Stimulated activated naive CD4-positive, alpha-beta T cell treated with Interleukin-2 at 50 U/mL for 16 hours (primary cell): ENCODE results near the gene AGTR1.
"Not testable (repeated sequence)": the region's sequence is repeated elsewhere in the genome, so short reads cannot be mapped to it uniquely, and the experiment has no call there.

Experiments used
- DNase-seq: peaks from one replicate; lab custom pipeline; 2025; lab: John Stamatoyannopoulos, UW

AGTR1 gene

GRCh38 chr3:148718982-148719862 is 21.5 kb downstream of the AGTR1 start:
- no peak for DNase-seq

DNA sequence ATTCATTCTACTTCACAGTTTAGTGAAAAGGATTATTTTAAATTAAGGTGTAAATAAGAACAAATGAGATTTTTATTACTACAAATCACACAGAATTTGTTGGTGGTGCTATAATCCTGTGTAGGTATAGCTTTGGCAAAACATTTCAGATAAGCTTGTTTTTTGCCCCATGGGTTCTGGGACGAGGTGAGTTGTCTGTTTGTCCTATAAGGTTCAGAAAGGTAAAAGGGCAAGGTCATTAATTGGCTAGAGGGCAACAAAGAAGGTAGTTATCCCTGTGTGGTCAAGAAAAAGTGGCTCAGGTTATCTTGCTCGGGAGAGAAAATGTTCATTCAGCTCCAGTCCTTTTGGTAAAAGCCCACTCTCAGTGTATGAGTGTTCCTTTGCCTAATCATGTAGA is 23.2 kb downstream of the AGTR1 start:
- no peak for DNase-seq

DNA sequence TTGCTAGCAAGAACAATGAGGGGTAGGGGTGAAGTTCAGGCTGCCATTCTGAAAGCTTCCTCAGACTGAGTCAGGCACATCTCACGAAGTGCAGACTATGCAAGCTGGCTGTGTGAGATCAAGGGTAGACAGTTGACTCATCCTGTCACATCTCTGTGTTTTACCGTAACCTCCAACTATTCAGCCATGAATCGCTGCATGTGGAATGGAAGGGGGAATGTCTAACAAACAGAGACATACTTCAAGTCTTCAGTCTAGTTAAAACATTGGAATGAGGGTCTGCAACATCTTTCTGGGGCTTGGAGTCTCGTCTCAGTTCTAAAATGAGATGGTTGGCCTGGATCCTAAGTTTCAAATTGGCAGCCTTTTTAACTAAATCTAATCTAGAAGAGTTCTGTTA is 25.9 kb downstream of the AGTR1 start:
- DNase-seq: no peak

- no peak for DNase-seq
Measured at GRCh38 chr3:148727231-148727630, 29.5 kb downstream of the AGTR1 start.

DNA sequence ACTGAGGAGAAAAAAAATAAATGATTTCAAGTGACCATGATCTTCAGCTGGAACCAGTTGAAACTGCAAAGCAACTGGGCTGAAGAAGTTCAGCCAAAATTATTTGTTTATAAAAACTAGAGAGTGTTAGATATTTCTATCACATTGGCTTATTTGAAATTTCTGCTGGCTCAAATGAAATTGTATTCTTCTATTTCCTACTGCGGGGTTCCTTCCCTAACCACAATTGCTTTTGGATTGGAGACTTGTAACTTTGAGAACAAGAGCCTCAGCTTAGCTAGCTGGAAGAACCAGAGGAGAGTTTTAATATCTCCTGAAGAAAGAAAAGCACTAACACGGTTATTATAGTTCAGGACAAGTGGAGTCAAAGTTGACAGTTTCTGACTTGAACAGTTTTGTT is 31.1 kb downstream of the AGTR1 start:
- DNase-seq: no peak

DNA sequence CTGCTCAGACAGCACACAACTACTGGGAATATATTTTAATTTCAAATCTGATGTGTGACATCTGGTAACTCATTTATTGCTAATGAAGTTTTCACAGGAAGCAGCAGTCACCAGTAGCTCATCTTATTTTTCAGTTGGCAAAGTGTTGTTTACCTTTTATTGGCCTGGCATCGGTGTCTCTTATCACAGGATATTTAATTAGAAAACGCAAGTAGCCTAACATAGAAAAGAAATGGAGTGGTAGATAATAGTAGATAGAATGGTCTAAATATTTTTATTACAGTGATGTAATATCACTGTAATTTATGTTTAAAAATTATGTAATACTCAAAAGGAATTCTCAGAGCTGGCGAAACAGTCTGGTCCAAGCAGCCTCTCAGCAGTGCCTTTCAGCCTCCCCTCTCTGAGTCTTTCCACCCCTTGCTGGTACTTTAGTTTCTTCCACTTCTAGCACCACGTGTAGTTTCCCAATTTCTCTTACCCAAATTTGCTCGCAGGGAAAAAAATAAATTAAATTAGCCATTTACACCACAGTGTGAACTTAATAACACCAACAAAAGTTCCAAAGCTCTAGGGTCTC is 31.9 kb downstream of the AGTR1 start:
- DNase-seq: no peak

DNA sequence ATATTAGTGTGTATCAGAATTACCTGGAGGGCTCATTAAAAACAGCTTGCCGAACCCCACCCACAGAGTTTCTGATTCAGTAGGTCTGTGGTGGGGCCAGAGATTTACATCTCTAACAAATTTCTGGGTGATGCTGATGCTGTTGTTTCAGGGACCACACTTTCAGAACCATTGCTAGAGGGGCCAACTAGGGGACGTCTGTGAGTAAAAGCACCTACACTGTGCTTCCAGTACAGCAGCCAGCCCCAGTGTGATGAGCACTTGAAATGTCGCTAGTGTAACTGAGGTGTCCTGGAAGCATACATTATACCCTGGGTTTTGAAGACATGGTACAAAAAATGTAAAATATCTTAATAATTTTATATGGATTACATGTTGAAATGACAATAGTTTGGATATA is 33.0 kb downstream of the AGTR1 start:
- no peak for DNase-seq

DNA sequence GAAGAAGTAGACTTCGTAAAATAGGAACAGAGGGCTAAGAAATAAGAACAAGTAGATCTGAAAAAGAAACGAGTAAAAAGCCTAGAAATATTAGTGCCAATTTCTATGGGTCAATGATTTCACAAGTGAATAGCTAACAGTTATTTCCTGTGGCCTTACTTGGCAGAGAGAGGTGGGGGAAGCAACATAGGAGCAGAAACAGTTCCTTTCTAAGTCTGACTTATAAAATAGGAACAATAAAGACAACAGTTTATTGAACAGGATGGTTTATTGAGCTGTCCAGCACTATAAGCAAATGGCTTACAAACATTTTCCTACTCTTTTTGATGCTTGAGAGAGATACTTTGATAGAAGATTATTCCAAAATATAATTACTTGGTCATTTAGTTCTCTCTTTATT is 37.9 kb downstream of the AGTR1 start:
- no peak for DNase-seq

DNA sequence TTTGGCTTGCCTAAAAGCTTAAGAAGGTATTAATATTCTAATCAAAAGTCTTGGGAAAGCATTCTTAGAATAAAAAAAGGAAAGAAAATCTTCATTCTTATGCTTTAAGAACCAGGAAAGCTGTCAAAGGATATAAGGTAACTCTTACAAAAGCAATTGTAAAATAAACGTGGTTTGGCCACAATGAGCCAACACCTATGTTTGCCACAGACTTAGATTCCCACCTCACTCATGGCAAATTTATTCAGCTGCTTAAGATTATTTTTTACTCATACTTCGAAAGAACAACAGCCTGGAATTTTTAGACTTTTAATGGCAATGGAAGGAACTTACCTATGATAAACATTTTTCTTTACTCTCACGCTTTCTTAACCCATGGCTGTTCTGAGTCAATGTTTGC is 38.4 kb downstream of the AGTR1 start:
- no peak for DNase-seq

- DNase-seq: no peak
Measured at GRCh38 chr3:148737104-148737530, 39.4 kb downstream of the AGTR1 start.

- DNase-seq: no peak
Measured at GRCh38 chr3:148739720-148740119, 42.0 kb downstream of the AGTR1 start.

DNA sequence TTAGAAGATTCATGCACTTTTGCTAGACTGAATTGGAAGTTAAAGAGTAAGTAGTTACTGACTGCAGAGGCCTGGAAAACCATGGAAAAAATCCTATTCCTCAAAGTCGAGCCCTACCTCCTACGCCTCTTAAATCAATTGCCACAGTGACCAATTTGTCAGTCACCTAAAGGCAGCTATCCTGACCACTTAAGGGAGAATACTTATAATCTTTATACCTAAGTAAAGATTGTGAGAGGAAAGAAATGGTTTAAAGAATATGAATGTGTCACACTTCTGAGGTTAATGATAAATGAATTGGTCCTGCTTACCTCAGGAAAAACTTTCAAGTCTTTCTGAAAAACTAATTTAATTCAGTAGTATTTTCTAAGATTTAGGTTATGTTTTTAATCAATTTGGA is 42.6 kb downstream of the AGTR1 start:
- no peak for DNase-seq

DNA sequence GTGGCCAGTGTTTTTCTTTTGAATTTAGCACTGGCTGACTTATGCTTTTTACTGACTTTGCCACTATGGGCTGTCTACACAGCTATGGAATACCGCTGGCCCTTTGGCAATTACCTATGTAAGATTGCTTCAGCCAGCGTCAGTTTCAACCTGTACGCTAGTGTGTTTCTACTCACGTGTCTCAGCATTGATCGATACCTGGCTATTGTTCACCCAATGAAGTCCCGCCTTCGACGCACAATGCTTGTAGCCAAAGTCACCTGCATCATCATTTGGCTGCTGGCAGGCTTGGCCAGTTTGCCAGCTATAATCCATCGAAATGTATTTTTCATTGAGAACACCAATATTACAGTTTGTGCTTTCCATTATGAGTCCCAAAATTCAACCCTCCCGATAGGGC is 43.5 kb downstream of the AGTR1 start:
- DNase-seq: no peak

DNA sequence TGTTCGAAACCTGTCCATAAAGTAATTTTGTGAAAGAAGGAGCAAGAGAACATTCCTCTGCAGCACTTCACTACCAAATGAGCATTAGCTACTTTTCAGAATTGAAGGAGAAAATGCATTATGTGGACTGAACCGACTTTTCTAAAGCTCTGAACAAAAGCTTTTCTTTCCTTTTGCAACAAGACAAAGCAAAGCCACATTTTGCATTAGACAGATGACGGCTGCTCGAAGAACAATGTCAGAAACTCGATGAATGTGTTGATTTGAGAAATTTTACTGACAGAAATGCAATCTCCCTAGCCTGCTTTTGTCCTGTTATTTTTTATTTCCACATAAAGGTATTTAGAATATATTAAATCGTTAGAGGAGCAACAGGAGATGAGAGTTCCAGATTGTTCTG is 44.4 kb downstream of the AGTR1 start:
- DNase-seq: no peak

GRCh38 chr3:148746053-148746452 is 48.4 kb downstream of the AGTR1 start:
- DNase-seq: no peak

DNA sequence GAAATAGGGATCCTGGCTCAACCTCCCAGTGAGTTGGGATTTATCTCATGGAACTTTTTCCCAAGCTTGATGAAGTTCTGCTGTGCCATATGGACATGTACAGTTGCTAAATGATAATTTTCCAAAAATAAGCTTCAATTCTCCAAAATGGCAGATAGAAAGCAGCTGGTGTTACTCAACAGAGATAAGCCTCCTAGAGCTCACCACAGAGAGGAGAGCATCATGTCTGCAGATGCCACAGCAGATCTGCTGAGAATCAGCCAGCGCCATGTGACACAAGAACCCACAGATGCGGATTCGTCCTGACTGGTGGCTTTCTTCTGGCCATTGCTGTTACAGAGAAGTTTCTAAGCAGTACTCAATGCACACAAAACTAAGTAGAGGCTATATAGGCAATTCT is 50.6 kb downstream of the AGTR1 start:
- no peak for DNase-seq

DNA sequence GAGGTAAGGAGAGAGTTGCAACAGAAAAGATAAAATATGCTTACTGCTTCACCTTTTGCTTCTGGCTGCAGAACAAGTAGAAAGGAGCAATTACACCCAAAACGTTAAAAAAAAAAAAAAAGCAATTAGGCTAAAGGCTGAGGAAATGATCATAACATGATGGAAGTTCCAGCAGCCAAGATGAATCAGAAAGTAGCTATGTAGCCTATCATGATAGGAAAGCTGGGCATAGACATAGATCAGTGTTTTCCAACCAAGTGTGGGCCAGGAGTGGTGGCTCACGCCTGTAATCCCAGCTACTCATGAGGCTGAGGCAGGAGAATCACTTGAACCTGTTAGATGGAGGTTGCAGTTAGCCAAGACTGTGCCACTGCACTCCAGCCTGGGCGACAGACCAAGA is 52.6 kb downstream of the AGTR1 start:
- DNase-seq: no peak

- no peak for DNase-seq
Measured at GRCh38 chr3:148751461-148751860, 53.8 kb downstream of the AGTR1 start.

DNA sequence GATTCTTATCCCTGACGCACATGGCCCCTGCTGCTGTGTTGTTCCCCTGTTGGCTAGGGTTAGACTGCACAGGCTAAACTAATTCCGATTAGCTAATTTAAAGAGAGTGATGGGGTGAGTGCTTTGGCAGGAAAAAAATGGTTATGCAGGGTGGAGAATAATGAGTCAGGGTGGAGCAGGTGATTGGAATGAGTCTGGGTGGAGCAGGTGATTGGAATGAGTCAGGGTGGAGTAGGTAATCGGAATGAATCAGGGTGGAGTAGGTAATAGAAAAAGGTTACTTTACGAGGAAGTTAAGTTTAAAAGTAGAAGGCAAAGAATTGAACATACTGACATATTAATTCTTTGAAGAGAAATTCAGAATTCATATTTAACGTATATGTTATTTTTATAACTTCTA is 55.7 kb downstream of the AGTR1 start:
- DNase-seq: not testable (repeated sequence)

GRCh38 chr3:148755570-148755969 is 57.9 kb downstream of the AGTR1 start:
- DNase-seq: no peak

GRCh38 chr3:148756311-148756710 is 58.6 kb downstream of the AGTR1 start:
- DNase-seq: no peak

GRCh38 chr3:148757238-148758215 is 59.8 kb downstream of the AGTR1 start:
- DNase-seq: no peak
